Measurements from ENCODE around the gene SPTBN2.

SPTBN2 gene

DNA sequence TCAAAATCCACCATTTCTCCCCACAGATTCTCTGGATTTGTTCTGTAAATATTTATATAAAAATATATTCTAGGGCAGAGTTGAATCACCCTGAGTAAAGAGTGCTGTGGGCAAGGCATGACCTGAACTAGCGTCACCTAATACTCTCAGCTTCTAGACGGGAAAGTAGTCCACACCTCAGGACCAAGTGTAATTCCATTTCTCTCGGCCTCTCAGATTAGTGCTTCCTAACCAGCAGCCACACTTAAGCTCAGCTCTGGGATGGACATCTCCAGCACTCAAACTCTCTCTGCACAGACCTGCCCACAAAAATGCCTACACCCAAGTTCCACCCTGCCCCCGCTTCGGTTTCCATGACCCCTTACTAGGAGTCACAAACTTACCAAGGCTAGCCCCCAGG lies 5.3 kb downstream of the SPTBN2 start:
- no peak overlapping the region for H3K4me3 ChIP-seq (ENCODE audit: low read depth, low read length)
- TF ChIP-seq, protein P1, sequence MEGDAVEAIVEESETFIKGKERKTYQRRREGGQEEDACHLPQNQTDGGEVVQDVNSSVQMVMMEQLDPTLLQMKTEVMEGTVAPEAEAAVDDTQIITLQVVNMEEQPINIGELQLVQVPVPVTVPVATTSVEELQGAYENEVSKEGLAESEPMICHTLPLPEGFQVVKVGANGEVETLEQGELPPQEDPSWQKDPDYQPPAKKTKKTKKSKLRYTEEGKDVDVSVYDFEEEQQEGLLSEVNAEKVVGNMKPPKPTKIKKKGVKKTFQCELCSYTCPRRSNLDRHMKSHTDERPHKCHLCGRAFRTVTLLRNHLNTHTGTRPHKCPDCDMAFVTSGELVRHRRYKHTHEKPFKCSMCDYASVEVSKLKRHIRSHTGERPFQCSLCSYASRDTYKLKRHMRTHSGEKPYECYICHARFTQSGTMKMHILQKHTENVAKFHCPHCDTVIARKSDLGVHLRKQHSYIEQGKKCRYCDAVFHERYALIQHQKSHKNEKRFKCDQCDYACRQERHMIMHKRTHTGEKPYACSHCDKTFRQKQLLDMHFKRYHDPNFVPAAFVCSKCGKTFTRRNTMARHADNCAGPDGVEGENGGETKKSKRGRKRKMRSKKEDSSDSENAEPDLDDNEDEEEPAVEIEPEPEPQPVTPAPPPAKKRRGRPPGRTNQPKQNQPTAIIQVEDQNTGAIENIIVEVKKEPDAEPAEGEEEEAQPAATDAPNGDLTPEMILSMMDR (IDR thresholded peaks at IDR 0.05; ENCODE audit: borderline replicate concordance, insufficient read depth, low read depth, low read length), result no peak

DNA sequence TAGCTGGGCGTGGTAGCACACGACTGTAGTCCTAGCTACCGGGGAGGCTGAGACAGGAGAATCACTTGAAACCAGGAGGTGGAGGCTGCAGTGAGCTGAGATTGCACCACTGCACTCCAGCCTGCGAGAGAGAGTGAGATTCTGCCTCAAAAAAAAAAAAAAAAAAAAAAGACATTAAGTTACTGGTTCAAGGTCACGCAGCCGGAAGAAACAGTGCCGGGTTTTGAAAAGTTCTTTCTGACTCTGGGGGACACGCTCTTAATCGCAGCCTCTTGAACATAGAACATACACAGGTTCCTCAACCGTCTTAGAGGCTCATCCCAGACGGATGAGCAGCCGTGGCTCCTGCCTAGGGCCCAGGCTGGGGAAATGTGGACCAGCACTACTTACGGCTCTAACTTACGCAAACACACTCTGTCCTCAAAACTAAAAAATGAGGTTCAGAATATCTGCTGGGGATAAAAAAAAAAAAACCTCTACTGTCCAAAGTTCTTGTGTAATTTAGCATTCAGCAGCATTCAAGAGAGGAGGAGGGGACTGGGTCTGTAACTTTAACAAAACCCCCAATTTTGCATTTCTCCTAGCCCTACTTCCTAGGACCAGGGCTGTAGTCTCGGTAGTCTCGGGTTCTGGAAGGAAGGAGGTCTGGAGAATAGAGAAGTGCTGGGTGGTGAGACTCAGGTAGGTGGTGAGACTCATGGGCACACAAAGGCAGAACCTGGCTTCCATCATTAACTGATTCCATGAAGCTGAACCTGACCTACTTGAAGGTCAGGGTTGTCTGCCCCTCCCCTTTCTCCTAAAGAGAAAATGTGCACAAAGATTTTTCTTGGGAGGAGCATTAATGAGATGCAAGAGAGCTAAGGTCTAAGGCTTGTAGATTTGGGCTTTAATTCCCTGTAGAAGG lies 6.0 kb downstream of the SPTBN2 start:
- TF ChIP-seq, protein P1 (IDR thresholded peaks at IDR 0.05; ENCODE audit: borderline replicate concordance, insufficient read depth, low read depth, low read length), result no peak
- no peak overlapping the region for H3K4me3 ChIP-seq (ENCODE audit: low read depth, low read length)

DNA sequence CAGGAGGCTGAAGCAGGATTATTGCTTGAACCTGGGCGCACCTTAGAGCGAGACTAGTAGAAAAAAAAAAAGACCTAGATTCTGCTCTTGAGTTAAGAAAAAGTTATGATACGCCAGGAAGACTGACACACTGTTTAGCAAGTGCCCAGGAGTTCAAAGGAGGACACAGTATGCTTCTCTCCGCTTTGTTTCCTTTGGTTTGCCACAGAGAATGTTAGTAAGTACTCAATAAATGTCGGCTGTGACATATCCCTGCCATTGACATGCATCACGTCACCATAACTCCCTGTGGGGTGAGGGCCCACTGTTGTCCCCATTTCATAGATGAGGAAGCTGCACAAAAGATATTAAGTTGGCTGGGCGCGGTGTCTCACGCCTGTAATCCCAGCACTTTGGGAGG lies 7.1 kb downstream of the SPTBN2 start:
- no peak overlapping the region for H3K4me3 ChIP-seq (ENCODE audit: low read depth, low read length)
- TF ChIP-seq, protein P1 (IDR thresholded peaks at IDR 0.05; ENCODE audit: borderline replicate concordance, insufficient read depth, low read depth, low read length), result no peak

DNA sequence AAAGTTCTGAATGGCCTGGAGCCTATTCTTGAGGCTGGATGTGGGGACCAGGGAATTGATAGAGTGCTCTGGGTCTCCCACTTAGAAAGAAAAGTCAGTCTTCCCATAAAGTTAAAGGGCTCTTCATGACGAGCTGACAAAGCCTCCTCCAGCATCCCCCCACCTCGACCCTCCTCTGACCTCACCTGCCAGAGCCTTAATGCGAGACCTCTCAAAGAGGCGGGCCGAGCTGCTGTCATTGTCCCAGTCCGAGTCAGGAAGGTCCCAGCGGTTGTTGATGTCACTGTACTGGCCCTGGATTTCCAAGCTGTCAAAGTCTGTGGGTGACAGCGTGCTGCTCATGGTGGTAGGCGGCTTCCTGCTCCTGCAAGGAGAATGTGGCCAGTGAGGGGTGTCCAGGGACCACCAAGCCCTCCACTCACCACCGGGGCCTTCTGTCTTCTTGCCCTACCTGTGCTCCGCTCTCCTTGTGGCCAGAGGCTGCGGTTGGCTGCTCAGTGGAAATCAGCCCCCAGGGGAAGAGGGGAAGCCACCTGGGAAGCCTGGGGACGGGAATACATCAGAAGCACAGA lies 8.0 kb downstream of the SPTBN2 start:
- H3K4me3 ChIP-seq (ENCODE audit: low read depth, low read length), result no peak overlapping the region
- TF ChIP-seq, protein P1 (IDR thresholded peaks at IDR 0.05; ENCODE audit: borderline replicate concordance, insufficient read depth, low read depth, low read length), result no peak

DNA sequence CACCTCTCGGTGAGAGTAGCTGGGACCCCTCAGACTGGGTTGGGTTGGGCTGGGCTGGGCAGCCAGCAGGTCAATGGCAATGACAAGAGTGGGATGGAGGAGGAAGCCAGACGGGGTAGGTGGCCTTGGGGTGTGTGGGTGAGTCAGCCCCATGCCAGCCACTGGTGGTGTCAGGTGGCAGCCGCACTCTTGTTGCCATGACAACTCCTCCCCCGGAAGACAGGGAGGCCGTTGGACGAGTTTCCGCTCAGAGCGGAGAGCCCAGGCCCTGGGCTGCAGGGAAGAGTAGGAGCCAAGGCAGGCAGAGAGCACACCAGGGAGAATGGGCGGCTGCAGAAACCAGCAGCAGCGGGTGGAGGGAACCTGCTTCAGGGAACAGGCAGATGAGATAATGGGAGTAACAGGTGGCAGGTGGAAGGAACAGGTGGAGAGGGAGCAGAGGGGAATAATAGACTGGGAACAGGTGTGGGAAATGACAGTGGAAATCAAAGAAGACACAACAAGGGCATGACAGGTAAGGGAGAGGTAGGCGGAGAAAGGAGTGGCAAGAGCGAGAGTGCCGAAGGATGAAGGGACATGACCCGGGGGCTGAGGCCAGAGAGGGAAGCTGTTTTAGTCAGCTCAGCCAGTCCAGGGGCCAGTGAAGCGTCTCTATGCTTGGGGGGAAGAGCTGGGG lies 8.7 kb downstream of the SPTBN2 start:
- TF ChIP-seq, protein P1 (IDR thresholded peaks at IDR 0.05; ENCODE audit: borderline replicate concordance, insufficient read depth, low read depth, low read length), result no peak
- H3K4me3 ChIP-seq (ENCODE audit: low read depth, low read length), result no peak overlapping the region

DNA sequence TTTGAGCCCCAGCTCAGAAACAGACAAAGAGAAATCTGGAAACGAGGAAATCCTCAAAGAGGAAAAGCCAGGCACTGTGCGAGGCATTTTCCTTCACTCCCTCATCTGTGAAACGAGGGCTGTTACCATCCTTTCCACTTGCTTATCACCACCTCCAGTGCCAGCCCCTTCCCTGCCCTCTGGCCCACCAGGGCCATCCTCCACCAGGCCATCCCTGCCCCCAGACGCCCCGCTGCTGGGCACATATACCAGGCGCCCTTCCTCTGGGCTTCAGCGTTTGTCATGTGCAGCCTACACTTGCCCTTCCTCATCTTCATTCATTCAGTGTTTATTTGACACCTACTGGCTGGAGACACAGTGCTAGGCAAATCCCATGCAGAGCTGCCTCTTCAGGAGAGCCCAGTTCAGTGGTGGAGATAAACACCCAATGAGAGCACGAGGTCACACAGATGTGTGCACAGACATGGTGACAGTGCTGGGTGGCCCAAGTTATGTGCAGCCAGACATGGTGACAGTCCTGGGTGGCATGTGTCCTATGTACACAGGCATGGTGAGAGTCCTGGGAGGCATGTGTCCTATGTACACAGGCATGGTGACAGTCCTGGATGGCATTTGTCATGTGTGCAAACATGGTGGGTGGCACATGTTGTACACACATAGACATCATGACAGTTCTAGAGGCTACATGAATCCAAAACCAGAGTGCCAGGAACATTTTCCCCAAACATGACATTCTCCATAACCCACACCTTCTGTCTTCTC lies 9.7 kb downstream of the SPTBN2 start:
- no peak overlapping the region for H3K4me3 ChIP-seq (ENCODE audit: low read depth, low read length)
- TF ChIP-seq, protein P1 (IDR thresholded peaks at IDR 0.05; ENCODE audit: borderline replicate concordance, insufficient read depth, low read depth, low read length), result no peak

All from GM12875 (cell line).